Activated naive CD4-positive, alpha-beta T cell treated with anti-CD3 and anti-CD28 coated beads, Interleukin-2, amount 50 U/mL, for 72 hours (primary cell): Measurements from ENCODE around the gene PTK6. TPM values are rescaled to one million over a fixed set of nuclear protein-coding genes. Genes with fewer than 3 reads are reported as not detected.

Experiments
- ATAC-seq, 2 donors: fragments of 150-1000 bp; cut with Tn5 transposase; 2 replicates each; pipeline ENCODE4 v1.10.0; 2021; ENCODE audit warnings: mild to moderate bottlenecking in 2 of 2, moderate library complexity in 2 of 2
- DNase-seq, 2 donors: peaks; one replicate each; pipeline ENCODE4 v3.0.0; 2021 to 2022; ENCODE audit warnings: low spot score in 2 of 2
- H3K27ac Mint-ChIP-seq, 2 donors: one replicate each; pipeline ENCODE4 v1.8.0; 2022; ENCODE audit warnings: mild to moderate bottlenecking in 2 of 2, mixed read lengths in 2 of 2
- H3K36me3 Mint-ChIP-seq, 2 donors: one replicate each; pipeline ENCODE4 v1.8.0; 2022; ENCODE audit warnings: mixed read lengths in 2 of 2
- H3K9me3 Mint-ChIP-seq, 2 donors: one replicate each; pipeline ENCODE4 v1.8.0; 2022; ENCODE audit warnings: mixed read lengths in 2 of 2
- total RNA-seq, 2 donors: library from RNA; stranded (reverse); gene quantifications; one replicate each; pipeline ENCODE4 v1.2.3, GENCODE V29; 2022

Gene PTK6
- total RNA-seq, 2 donors from 2014 or later, result 0.54 to 0.57 TPM

DNA sequence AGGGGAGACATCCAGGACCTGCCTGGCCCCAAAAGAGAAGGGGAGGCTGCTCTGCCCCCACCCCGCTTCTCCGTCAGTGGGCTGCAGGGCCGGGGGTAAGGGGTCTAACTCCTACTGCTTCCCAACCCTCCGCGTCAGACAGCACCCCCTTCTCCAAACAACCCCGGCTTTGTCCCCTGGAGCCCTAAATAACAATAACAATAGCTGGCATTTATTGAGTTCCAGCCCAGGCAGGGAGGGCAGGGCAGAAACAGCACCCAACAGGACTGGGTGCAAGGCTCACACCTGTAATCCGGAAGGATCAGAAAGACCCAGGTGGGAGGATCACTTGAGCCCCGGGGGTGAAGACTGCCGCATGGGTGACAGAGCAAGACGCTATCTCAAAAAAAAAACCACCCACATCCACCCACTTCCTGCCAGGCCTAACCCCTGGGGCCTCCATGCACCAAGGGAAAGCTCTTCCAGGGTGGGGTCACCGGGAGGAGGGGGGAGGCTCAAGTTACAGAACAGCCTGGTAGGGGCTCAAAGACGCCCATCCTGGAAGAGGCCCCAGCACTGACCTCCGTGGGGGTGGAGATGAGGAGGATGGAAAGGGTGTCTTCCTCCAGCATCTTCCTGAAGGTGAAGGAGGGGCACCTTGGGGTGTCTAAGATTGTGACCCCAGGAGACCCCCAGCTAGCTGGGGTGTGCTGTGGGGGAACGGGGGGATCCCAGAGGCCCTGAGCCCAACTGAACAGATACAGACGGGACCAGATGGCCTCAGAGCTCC, 15.5 kb upstream of the PTK6 start:
- Mint-ChIP-seq H3K36me3 (no peaks in the 10 kb centered on the region), H3K9me3 (no peaks in the 10 kb centered on the region), H3K27ac (peak overlapping the region in 1 of 2 donors; percentile 72)
- ATAC-seq (peak; percentile 14 to 36), DNase-seq (no peak)

DNA sequence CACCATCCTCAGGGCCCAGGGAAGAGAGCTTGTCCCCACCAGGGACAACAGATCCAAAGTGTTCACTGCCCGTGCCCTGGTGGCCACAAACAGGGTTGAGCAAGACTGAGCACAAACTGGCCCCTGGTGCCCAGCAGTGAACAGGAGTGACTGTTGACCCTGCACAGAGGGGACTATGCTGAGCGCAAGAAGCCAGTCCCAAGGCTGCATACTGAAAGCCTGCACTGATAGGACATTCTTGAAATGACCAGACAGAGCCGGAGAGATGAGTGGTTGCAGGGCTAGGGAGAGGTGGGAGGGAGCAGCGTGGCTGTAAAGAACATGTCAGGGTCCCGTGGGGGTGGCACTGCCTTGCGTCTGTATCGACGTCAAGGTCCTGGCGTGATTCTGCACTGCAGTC, 13.9 kb upstream of the PTK6 start:
- ATAC-seq (no peak), DNase-seq (no peak)
- no peaks in the 10 kb centered on the region for H3K36me3 Mint-ChIP-seq
- H3K9me3 Mint-ChIP-seq, result no peaks in the 10 kb centered on the region
- H3K27ac Mint-ChIP-seq, result no peak overlapping the region

DNA sequence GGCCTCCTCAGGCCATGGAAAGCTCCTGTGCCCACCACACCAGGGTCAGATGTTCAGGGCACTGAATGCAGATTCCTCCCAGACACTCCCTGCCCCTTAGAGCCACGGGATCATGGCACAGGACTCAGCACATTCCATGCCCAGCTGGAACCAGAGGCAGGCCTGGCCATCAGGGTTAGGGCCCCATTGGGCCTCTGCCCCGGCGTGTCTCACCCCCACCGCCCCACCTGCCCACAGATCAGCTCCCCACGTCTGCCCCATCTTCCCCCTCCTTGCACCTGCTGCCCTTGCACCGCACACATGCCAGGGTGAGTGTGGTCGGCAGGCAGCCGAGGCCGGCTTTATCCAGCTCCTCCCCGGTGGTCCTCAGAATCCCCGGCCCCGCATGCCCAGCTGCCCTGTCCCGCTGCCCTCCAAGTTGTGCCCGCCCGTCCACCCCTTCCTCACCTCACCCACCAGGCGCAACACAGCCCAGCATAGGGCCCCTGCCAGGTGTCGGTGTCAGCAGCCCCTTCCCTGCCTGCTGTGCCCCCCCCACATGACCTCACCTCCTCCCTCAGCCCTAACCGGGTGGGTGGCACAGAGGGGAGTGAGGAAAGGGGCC, 12.6 kb upstream of the PTK6 start:
- no peaks in the 10 kb centered on the region for H3K36me3 Mint-ChIP-seq
- ATAC-seq (no peak), DNase-seq (no peak)
- no peak overlapping the region for H3K27ac Mint-ChIP-seq
- H3K9me3 Mint-ChIP-seq, result no peaks in the 10 kb centered on the region

DNA sequence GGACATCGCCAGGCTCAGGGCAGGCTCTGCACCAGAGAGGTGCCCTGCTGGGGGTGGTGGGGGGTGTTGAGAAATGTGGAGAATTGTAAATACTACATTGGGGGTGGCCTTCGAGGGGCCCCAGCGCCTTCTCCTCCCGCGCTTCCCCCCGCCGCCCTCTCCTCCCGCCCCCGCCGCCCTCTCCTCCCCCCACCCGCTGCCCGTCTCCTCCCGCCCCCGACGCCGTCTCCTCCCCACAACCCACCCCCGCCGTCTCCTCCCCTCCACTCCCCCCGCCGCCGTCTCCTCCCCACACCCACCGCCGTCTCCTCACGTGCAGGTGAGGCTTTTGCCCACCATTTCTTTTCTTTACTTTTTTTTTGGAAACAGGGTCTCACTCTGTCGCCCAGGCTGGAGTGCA, 11.8 kb upstream of the PTK6 start:
- no peaks in the 10 kb centered on the region for H3K36me3 Mint-ChIP-seq
- ATAC-seq (no peak), DNase-seq (no peak)
- no peaks in the 10 kb centered on the region for H3K9me3 Mint-ChIP-seq
- H3K27ac Mint-ChIP-seq, result no peak overlapping the region

DNA sequence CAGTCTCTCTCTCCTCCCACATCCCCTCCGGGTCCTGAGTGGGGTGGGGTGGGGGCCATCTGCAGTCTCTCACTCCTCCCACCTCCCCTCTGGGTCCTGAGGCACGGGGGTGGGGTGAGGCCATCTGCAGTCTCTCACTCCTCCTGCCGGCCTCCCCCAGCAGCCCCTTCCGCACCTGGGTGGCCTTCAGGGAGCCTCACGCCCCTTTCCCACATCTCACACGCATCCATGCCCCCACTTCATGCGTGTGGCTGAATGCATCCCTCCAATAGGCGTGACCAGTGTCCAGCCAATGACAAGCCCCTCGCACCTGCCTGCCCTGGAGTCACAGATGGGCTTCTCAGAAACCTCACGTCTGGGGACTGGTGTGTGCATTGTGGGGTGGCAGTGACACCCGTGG, 11.4 kb upstream of the PTK6 start:
- Mint-ChIP-seq H3K36me3 (no peaks in the 10 kb centered on the region), H3K9me3 (no peaks in the 10 kb centered on the region), H3K27ac (no peak overlapping the region)
- ATAC-seq (no peak), DNase-seq (no peak)

DNA sequence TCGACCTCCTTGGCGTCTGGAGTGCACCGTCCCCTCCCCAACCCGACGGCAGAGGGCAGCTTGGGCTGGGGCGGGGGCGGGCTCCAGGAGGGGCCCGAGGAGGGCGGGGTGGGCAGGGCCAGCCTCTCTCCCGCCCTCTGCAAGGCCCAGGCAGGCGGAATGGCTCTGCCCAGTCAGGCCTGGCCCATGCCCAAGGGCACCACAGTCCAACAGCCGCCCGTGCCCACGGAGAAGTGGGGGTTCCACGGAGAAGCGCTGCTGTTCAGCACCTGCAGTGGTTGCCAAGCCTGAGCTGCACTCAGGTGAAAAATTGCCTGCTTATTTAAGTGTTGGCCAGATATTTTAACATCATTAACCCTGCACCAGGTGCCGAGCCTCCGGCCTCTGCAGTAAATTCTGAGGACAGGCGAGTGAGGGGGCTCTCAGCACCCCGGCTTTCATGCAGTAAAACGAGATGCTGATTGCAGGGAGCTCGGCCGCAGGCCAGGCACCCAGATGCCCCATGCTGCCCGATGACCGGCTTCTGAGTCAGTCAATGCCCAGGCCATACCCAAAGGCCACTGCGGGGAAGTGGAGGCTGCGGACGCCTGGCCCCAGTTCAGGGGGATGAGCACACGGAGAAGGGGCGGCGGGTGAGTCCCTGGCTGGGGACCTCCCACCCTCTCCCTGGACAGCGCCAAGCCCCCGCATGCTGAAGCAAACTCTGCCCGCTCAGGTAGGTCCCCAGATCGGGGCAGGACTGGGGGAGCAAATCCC, 10.7 kb upstream of the PTK6 start, which contains the start of gene SRMS:
Gene SRMS (minus strand): TSS at position 25 of the 756 bp plus-strand sequence. CDS start 286 bp downstream, outside the sequence.
- H3K27ac Mint-ChIP-seq, result no peak within 1 kb of the TSS
- H3K9me3 Mint-ChIP-seq, result no peaks in the 10 kb centered on the region
- no peaks in the 10 kb centered on the region for H3K36me3 Mint-ChIP-seq
- DNase-seq (no peak), ATAC-seq (no peak)

DNA sequence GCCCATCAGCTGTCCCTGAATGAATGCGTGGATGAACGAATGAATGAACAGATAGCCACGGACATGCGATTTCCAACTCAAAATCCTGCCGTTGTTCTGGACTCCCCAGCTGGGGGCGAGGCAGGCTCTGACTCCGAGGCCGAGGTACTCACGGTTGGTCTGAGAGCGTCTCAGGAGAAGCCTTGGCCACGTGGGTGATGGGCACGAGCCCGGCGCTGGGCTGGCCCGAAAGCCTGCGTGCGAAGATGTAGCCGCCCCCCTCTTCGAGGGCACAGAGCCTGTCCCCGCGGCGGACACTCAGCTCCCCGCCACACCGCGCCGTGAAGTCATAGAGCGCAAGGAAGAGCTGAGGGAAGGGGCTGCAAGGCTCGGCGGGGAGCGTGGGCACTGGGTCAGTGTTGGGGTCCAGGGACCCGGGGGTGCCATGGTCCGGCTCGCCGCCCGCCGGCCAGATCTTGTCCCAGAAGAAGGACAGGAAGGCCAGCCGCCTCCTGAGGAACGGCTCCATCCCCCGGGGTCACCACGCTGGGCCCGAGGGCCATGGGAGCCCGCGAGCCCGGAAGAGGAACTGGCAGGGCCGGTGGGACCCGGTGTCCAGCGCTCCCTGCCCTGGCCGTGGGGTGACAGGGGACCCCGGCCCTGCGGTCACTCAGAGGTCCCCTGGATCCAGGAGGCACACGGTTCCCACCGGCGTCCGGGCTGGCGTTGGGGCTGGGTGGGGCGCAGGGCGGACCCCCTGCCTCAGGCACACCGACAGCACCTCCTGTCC, 10.0 kb upstream of the PTK6 start:
- H3K36me3 Mint-ChIP-seq, result no peaks in the 10 kb centered on the region
- no peak for ATAC-seq

DNA sequence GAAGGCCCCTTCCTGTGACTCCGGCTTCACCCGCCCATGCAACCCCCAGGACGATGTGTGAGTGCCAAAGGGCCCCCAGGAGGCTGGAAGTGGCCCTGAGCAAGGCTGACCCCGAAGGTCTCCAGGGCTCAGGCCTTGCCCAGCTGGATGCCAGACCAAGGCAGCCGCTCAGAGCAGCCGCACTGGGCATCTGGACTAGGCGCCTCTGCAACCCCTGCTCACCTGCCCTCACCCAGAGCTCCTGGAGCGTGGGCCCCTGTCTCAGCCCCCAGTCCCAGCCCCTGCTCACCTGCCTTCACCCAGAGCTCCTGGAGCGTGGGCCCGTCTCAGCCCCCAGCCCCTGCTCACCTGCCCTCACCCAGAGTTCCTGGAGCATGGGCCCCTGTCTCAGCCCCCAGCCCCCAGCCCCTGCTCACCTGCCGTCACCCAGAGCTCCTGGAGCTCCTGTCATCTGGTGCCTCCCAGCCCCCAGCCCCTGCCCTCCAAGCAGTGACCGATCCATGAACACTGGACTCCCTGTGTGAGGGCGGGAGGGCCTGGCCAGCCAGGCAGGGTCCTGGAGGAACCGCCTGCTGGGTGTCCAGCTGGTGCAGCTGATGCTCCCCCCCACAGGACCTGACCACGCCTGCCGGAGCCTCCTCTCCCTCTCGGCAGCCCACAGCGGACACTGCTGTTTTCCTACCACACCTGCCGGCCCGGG, 9.2 kb upstream of the PTK6 start:
- H3K9me3 Mint-ChIP-seq, result no peaks in the 10 kb centered on the region
- no peak for ATAC-seq
- H3K36me3 Mint-ChIP-seq, result no peaks in the 10 kb centered on the region
- no peak for DNase-seq
- no peak overlapping the region for H3K27ac Mint-ChIP-seq

More for the DNA sequence above, 10.0 kb upstream of the PTK6 start:
- DNase-seq, result no peak
- H3K27ac Mint-ChIP-seq, result no peak overlapping the region
- H3K9me3 Mint-ChIP-seq, result no peaks in the 10 kb centered on the region

DNA sequence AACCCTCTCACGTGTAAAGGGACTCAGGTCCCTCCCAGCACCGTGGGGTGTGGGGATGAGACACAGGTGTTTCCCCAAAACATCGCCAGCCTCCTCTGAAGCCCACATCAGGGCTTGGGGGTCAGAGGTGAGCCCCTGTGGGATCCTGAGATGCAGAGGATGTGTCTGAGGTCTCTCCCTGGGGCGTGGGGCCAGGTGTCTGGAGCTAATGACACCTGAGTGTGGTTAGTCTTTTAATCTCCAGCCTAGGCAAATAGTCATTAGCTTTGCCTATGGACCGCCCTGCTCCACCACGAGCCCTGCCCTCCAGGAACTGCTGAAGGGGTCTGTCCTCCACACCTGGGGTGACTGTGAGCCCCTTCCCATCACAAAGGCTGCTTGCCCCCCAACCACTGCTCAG, 8.6 kb upstream of the PTK6 start:
- DNase-seq (no peak), ATAC-seq (no peak)
- Mint-ChIP-seq H3K36me3 (no peaks in the 10 kb centered on the region), H3K9me3 (no peaks in the 10 kb centered on the region), H3K27ac (no peak overlapping the region)

DNA sequence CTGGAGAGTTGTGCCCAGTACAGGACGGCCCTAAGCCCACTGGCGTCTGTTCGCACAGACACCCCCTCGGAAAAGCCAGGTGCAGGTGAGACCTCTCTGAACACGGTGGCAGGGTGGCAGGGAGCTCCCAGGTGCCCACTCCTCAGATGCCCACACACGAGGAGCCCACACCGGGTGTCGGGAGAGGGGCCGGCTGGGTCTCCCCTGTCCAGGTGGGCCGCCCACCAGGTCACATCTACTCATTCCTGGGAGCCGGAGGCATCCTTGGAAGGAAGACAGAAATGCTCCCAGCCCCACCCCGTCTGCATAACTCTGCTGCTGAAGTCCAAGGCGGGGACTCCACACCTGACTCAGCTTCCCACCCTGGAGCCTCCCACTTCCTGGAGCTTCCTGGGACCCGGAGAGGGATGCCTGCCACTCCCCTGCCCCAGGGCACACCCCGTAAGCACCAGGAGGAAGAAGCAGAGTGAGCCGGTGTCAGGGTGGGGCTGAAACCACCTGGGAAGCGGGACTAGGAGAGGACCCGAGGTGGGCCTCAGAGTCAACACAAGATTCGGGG, 7.9 kb upstream of the PTK6 start:
- no peaks in the 10 kb centered on the region for H3K36me3 Mint-ChIP-seq
- H3K9me3 Mint-ChIP-seq, result no peaks in the 10 kb centered on the region
- DNase-seq (no peak), ATAC-seq (no peak)
- no peak overlapping the region for H3K27ac Mint-ChIP-seq

DNA sequence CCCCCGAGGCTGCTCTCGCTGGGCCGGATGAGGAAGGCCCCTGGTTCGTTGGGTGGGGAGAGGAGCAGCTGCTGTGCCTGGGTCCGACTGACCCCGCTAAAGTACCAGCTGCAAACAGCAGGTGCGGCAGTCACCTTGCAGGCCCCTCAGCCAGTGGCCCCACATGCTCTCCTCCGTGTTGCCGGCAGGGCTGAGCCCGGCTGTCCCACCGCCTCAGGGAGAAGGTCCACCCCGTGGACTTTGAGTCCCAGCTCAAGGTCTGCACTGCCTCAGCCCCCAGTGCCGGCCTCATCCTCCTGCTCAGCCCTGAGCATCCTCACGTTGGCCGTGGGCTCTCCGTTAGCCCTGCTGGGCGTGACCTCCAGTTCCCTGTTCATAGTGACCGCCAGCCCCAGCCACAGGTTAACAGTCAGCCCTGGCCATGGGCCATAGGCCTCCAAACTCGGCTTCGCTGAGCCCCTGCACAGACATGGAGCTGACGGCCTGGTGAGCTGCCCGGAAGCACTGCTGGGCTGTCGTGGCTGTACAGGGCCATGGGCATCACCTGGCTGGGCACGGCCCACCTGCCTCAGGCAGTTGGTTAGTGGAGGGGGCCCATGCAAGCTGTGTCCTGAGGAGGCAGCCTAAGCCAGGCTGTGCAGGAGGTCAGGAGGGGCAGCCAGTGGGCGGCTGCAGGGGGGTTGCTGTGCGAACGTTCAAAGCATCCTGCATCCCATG, 7.2 kb upstream of the PTK6 start:
- H3K9me3 Mint-ChIP-seq, result no peaks in the 10 kb centered on the region
- no peaks in the 10 kb centered on the region for H3K36me3 Mint-ChIP-seq
- ATAC-seq (no peak), DNase-seq (no peak)
- H3K27ac Mint-ChIP-seq, result no peak overlapping the region

DNA sequence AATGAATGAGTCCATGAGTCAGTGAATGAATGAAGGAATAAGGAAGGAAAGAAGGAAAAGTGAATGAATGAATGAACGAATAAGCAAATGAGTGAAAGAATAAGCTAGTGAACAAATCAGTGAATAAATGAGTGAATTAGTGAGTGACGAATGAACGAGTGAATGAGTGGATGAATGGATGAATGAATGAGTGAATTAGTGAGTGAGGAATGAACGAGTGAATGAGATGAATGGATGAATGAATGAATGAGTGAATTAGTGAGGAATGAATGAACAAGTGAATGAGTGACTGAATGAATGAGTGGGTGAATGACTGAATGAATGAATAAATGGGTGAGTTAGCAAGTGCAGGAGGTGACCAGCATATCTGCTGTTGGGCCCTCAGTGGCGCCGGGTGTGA, 6.6 kb upstream of the PTK6 start:
- ATAC-seq (no peak), DNase-seq (no peak)
- no peaks in the 10 kb centered on the region for H3K9me3 Mint-ChIP-seq
- H3K27ac Mint-ChIP-seq, result no peak overlapping the region
- no peaks in the 10 kb centered on the region for H3K36me3 Mint-ChIP-seq

DNA sequence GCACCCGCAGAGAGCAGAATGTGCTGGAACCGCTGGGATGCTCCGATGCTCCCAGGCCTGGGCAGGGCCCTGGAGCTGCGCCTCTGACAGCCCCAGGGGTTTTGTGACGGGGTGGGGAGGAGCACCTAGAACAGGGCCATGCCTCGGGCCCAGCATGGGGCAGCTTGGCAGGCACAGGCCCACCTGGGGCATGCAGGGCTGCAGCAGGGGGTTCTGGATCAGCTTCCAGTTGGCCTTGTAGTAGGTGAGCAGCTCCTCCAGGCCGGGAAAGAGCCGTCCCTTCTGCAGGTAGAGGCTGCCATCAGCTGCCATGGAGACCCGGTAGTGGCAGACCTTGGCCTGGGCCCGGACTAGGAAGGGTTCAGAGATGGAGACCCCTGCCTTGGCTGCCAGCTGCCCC, 6.0 kb upstream of the PTK6 start:
- no peak overlapping the region for H3K27ac Mint-ChIP-seq
- H3K36me3 Mint-ChIP-seq, result no peaks in the 10 kb centered on the region

DNA sequence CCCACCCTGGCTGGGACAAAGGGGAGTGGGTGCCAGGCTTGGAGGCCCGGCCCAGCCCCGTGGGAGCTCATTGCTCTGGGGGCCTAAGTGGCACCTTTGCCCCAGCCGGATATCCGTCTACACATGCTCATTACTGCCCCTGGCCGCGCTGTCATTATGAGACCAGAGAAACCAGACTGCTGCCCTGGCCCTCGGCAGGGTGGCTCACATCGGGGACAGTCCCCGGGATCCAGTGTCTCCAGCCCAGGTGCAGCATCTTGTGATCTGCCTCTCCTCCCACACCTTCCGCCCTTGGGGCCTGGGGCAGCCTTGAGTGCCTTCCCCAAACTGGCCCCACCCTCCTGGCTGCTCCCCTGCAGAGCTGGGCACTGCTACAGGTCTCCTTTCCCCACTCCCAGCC, 5.5 kb upstream of the PTK6 start:
- ATAC-seq (no peak), DNase-seq (no peak)
- no peaks in the 10 kb centered on the region for H3K36me3 Mint-ChIP-seq
- no peaks in the 10 kb centered on the region for H3K9me3 Mint-ChIP-seq
- no peak overlapping the region for H3K27ac Mint-ChIP-seq

More for the DNA sequence above, 6.0 kb upstream of the PTK6 start:
- ATAC-seq (no peak), DNase-seq (no peak)
- H3K9me3 Mint-ChIP-seq, result no peaks in the 10 kb centered on the region

DNA sequence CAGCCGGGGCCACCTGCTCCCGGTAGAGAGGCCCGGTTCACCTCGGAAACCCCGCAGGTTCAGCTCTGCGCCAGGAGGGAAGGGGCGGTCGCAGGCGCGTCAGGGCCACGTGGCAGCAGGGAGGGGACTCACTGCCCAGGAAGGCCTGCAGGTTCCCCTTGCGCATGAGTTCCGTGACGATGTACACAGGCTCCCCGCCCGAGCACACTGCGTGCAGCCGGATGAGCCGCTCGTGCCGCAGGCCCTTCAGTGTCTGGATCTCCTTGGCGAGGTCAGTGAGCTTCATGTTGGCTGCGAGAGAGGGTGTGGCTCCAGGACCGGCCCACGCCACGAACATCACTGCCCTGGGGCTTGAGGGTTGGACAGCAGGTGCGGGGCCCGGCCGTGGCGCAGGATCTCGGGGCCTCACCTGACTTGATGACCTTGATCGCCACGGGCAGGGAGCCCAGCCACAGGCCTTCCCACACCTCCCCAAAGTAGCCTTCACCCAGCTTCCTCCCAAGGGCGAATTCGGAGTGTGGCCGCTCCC, 4.9 kb upstream of the PTK6 start:
- ATAC-seq, result no peak
- no peak overlapping the region for H3K27ac Mint-ChIP-seq
- no peaks in the 10 kb centered on the region for H3K36me3 Mint-ChIP-seq
- DNase-seq, result no peak
- no peaks in the 10 kb centered on the region for H3K9me3 Mint-ChIP-seq
